Natural killer cell treated with Interleukin-12 subunit alpha and Interleukin-12 subunit beta and Interleukin-15 and Interleukin-18, amount 100 ng/mL, for 72 hours (primary cell): ENCODE data around the gene CLHC1. TPM values are rescaled to one million over a fixed set of nuclear protein-coding genes. Genes with fewer than 3 reads are reported as not detected.

Experiments
- ATAC-seq, 2 donors: fragments of 150-1000 bp; cut with Tn5 transposase in 1 of 2; sonication (Bioruptor Pico), chemical (Tn5 transposase) in 1 of 2; 2 replicates each; pipeline ENCODE4 v1.10.0; 2021
- DNase-seq: peaks from one replicate; pipeline ENCODE4 v3.0.0; 2022; ENCODE audit warnings: low spot score
- H3K27ac Mint-ChIP-seq, 2 donors: 1 replicate in 1 of 2; 2 replicates in 1 of 2; pipeline ENCODE4 v1.8.0; 2022; ENCODE audit warnings: mixed read lengths in 2 of 2, mild to moderate bottlenecking in 1 of 2, moderate library complexity in 1 of 2
- H3K27me3 Mint-ChIP-seq, 2 donors: 1 replicate in 1 of 2; 2 replicates in 1 of 2; pipeline ENCODE4 v1.8.0; 2022; ENCODE audit warnings: mixed read lengths in 2 of 2
- H3K36me3 Mint-ChIP-seq: one replicate; pipeline ENCODE4 v1.8.0; 2022; ENCODE audit warnings: mixed read lengths
- H3K4me1 Mint-ChIP-seq, 2 donors: 1 replicate in 1 of 2; 2 replicates in 1 of 2; pipeline ENCODE4 v1.8.0; 2022; ENCODE audit warnings: low read depth in 2 of 2, mixed read lengths in 2 of 2, mild to moderate bottlenecking in 1 of 2
- H3K4me3 Mint-ChIP-seq: one replicate; pipeline ENCODE4 v1.8.0; 2022; ENCODE audit warnings: mixed read lengths
- H3K9me3 Mint-ChIP-seq: 2 replicates; pipeline ENCODE4 v1.8.0; 2022; ENCODE audit warnings: mixed read lengths
- total RNA-seq, 2 donors: library from RNA; stranded (reverse); gene quantifications; one replicate each; pipeline ENCODE4 v1.2.3, GENCODE V29; 2022

The CLHC1 gene
- total RNA-seq, 2 donors from 2014 or later, result 9.7 to 13.1 TPM

GRCh38 chr2:55169359-55169758 lies 62.7 kb downstream of the CLHC1 start:
- Mint-ChIP-seq H3K9me3 (no peaks in the 10 kb centered on the region), H3K27ac (no peak overlapping the region), H3K36me3 (no peaks in the 10 kb centered on the region), H3K4me1 (no peaks in the 10 kb centered on the region), H3K27me3 (no peaks in the 10 kb centered on the region), H3K4me3 (no peak overlapping the region)
- DNase-seq (no peak), ATAC-seq (no peak)

GRCh38 chr2:55168221-55169154 lies 63.6 kb downstream of the CLHC1 start:
- no peaks in the 10 kb centered on the region for H3K36me3 Mint-ChIP-seq

GRCh38 chr2:55165626-55166025 lies 66.5 kb downstream of the CLHC1 start:
- DNase-seq (no peak), ATAC-seq (no peak)
- Mint-ChIP-seq H3K4me1 (peaks cover 0 to 4% of the 10 kb centered on the region in 2 donors), H3K4me3 (no peak overlapping the region), H3K36me3 (no peaks in the 10 kb centered on the region), H3K9me3 (no peaks in the 10 kb centered on the region), H3K27ac (no peak overlapping the region), H3K27me3 (peaks cover 0 to 3% of the 10 kb centered on the region in 2 donors)

More at GRCh38 chr2:55168221-55169154, 63.6 kb downstream of the CLHC1 start:
- Mint-ChIP-seq H3K4me1 (no peaks in the 10 kb centered on the region), H3K27me3 (no peaks in the 10 kb centered on the region), H3K27ac (no peak overlapping the region), H3K9me3 (no peaks in the 10 kb centered on the region), H3K4me3 (no peak overlapping the region)
- DNase-seq, result no peak
- no peak for ATAC-seq

GRCh38 chr2:55164534-55165480 lies 67.3 kb downstream of the CLHC1 start:
- no peaks in the 10 kb centered on the region for H3K36me3 Mint-ChIP-seq
- H3K4me1 Mint-ChIP-seq, result peaks cover 0 to 4% of the 10 kb centered on the region in 2 donors
- H3K9me3 Mint-ChIP-seq, result no peaks in the 10 kb centered on the region
- no peak overlapping the region for H3K27ac Mint-ChIP-seq
- DNase-seq (no peak), ATAC-seq (no peak)
- H3K4me3 Mint-ChIP-seq, result no peak overlapping the region
- H3K27me3 Mint-ChIP-seq, result peaks cover 0 to 3% of the 10 kb centered on the region in 2 donors

DNA sequence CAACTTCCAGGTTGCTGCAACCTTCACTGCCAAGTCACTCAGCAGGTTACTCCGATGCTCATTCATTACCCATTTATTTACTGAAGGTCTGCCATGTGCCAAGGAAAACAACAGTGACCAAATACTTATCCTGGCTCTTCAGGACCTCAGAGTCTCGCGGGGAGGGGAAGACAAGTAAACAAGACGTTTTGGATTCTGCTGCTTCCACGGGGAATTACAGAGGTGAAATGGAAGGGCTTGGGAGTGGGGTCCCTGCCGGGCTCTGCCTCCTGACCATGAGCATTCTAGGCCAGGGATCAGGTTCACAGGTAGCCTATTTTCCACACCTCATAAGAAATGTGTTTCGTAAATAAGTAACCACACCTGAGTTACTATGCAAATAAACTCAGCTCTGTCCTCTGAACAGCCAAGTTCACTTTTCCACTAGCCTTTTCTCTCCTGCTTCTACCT lies 68.1 kb downstream of the CLHC1 start:
- Mint-ChIP-seq H3K4me1 (peaks cover 0 to 4% of the 10 kb centered on the region in 2 donors), H3K27ac (no peak overlapping the region), H3K36me3 (no peaks in the 10 kb centered on the region), H3K4me3 (no peak overlapping the region), H3K9me3 (no peaks in the 10 kb centered on the region), H3K27me3 (peaks cover 0 to 3% of the 10 kb centered on the region in 2 donors)
- no peak for DNase-seq
- ATAC-seq, result no peak

DNA sequence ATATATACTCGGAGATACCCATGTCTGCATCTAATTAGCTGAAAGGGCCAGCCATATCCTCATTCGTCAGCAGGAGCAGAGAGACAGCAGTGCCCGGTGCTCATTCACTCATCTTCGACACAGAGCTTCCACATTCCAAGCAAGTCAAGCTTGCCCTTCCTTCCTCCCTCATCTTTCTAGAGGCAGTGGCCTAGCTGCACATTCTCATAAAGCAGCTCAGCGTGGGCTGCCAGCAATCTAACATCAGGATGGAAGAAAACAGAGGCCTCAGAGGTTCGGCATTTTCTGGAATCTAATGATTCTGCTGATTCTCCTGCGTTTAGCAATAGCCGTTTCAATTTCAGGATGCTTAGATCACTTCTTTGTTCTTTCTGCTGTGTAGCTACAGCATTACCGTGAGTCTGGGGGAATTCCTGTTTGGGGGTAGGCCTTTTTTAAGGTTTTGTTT lies 68.8 kb downstream of the CLHC1 start:
- ATAC-seq (no peak), DNase-seq (no peak)
- Mint-ChIP-seq H3K27ac (no peak overlapping the region), H3K27me3 (peaks cover 0 to 3% of the 10 kb centered on the region in 2 donors), H3K36me3 (no peaks in the 10 kb centered on the region), H3K9me3 (no peaks in the 10 kb centered on the region), H3K4me1 (peaks cover 0 to 4% of the 10 kb centered on the region in 2 donors), H3K4me3 (no peak overlapping the region)

DNA sequence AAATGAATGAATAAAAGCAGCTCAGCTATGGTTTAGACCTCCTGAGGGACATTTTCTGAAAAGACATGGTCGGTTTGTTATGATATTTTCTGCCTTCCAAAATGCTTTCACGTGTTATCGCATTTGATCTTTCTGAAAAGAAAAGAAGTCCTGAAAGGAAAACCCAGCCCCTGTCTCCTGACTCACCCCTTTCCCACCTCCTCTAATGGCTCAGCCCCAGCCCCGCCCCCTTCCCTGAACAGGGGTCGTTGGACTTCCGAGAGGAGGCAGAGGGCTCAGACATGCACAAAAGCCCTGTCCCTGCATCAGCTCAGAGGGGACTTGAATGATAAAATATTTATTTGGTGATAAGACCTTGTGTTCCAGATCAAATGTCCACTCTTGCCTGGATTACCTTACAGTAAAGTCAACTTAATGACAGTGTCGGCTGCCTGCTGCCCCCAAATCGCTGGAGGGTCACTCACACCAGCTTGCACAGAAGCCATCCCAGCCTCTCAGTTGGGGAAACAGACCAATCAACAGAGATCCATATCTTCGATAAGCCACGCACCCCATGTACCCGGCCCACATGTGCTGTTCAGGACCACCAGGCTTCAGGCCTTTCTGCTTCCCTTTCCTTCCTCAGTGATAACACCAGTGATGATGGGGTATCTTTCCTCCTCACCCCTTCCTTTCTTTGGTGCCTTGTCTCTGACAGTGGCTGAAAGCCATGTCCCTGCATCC lies 69.6 kb downstream of the CLHC1 start:
- Mint-ChIP-seq H3K4me1 (peaks cover 0 to 6% of the 10 kb centered on the region in 2 donors), H3K27ac (no peak overlapping the region), H3K36me3 (no peaks in the 10 kb centered on the region), H3K27me3 (peaks cover 0 to 3% of the 10 kb centered on the region in 2 donors), H3K9me3 (no peaks in the 10 kb centered on the region), H3K4me3 (no peak overlapping the region)
- ATAC-seq, result no peak
- no peak for DNase-seq

DNA sequence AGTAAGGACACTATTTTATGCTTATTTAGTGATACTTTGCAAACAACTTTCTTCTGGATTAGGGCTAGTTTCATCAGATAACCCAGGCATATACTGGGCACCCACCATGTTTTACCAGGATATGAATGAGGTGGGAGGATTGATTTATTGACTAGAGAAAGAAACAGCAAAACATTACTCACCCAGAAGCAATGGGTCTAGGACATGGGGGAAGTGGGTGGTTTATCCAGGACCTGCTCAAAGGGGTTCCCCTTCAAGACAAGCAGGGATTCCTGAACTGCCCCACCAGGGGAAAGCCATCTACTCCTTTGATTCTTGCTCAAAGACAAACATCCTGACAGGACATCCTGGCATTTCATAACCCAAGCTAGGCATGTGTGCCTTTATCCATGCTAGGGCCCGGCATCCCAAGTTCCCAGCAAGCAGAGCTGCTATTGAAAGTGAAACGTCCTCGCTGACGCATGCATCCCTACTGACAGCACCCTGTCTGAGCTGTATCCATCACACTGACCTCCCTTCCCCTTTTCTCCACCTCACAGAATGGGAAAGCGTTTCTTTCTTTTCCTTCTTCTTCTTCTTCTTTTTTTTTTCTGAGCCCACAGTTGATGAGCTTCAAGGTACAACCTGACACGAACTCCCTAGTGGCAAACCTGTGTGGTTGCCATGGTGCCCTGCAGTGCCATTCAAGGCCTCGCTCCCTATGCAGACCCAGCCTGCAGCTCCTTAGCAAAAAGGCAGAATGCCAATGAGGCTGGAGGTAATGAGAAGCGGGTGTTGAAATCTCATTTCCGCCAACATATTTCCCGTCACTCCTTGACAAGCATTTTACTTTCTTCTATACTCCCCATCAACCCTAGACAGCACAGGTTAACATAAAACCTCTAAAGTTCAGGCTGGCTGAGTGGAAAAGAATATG lies 70.5 kb downstream of the CLHC1 start:
- Mint-ChIP-seq H3K9me3 (no peaks in the 10 kb centered on the region), H3K4me3 (no peak overlapping the region), H3K27me3 (peaks cover 0 to 3% of the 10 kb centered on the region in 2 donors), H3K4me1 (peaks cover 0 to 7% of the 10 kb centered on the region in 2 donors), H3K27ac (no peak overlapping the region), H3K36me3 (no peaks in the 10 kb centered on the region)
- DNase-seq (no peak), ATAC-seq (no peak)

GRCh38 chr2:55160422-55160821 lies 71.7 kb downstream of the CLHC1 start:
- peaks cover 0 to 3% of the 10 kb centered on the region in 2 donors for H3K27me3 Mint-ChIP-seq
- no peak overlapping the region for H3K4me3 Mint-ChIP-seq
- ATAC-seq (no peak), DNase-seq (no peak)
- H3K4me1 Mint-ChIP-seq, result peaks cover 0 to 7% of the 10 kb centered on the region in 2 donors
- no peak overlapping the region for H3K27ac Mint-ChIP-seq
- no peaks in the 10 kb centered on the region for H3K9me3 Mint-ChIP-seq
- no peaks in the 10 kb centered on the region for H3K36me3 Mint-ChIP-seq

GRCh38 chr2:55159752-55160151 lies 72.3 kb downstream of the CLHC1 start:
- H3K9me3 Mint-ChIP-seq, result no peaks in the 10 kb centered on the region
- H3K27ac Mint-ChIP-seq, result no peak overlapping the region
- no peaks in the 10 kb centered on the region for H3K36me3 Mint-ChIP-seq
- peaks cover 0 to 3% of the 10 kb centered on the region in 2 donors for H3K27me3 Mint-ChIP-seq
- ATAC-seq (no peak), DNase-seq (no peak)
- H3K4me3 Mint-ChIP-seq, result no peak overlapping the region
- peaks cover 0 to 7% of the 10 kb centered on the region in 2 donors for H3K4me1 Mint-ChIP-seq

GRCh38 chr2:55159037-55159651 lies 72.9 kb downstream of the CLHC1 start:
- DNase-seq (no peak), ATAC-seq (peak in 1 of 2 donors; percentile 42)
- Mint-ChIP-seq H3K9me3 (no peaks in the 10 kb centered on the region), H3K4me3 (no peak overlapping the region), H3K27me3 (peaks cover 0 to 3% of the 10 kb centered on the region in 2 donors), H3K36me3 (no peaks in the 10 kb centered on the region), H3K4me1 (peaks cover 0 to 7% of the 10 kb centered on the region in 2 donors), H3K27ac (no peak overlapping the region)
